GM12878 (cell line): ENCODE results near the gene SPATA32. TPM values are rescaled to one million over a fixed set of nuclear protein-coding genes. Genes with fewer than 3 reads are reported as not detected.

Experiments
- CBFB ChIP-seq: IDR thresholded peaks from 2 replicates; pipeline ENCODE4 v1.6.1; 2016; ENCODE audit warnings: antibody characterized with exemption, low read depth
- CHD1 ChIP-seq: IDR thresholded peaks from 2 replicates; pipeline ENCODE4 v1.6.1; 2012; ENCODE audit warnings: low read depth, low read length, improper control_type of control experiment
- FOS ChIP-seq: IDR thresholded peaks from 3 replicates; pipeline ENCODE4 v1.6.1; 2011; ENCODE audit warnings: borderline replicate concordance; ENCODE audit not compliant: insufficient read length; ENCODE audit errors: extremely low read depth
- FOXM1 ChIP-seq: IDR thresholded peaks from 2 replicates; pipeline ENCODE4 v1.6.1; 2012; ENCODE audit warnings: low read depth, mild to moderate bottlenecking, inconsistent platforms, low read length, moderate library complexity
- GABPA ChIP-seq: IDR thresholded peaks from 2 replicates; pipeline ENCODE4 v1.6.1; 2014; ENCODE audit warnings: antibody characterized with exemption, low read depth, mild to moderate bottlenecking, inconsistent platforms
- HCFC1 ChIP-seq: fragments of 150-350 bp; IDR thresholded peaks from 2 replicates; pipeline ENCODE4 v1.6.1; 2014; ENCODE audit warnings: low read length
- KDM1A ChIP-seq: fragments of 200-600 bp; sonication (generic); IDR thresholded peaks from 2 replicates; pipeline ENCODE4 v1.6.1; 2016; ENCODE audit warnings: borderline replicate concordance
- NR2F1 ChIP-seq: fragments of 450-650 bp; conservative IDR thresholded peaks from 2 replicates; pipeline ENCODE4 v1.6.1; 2017; ENCODE audit warnings: mild to moderate bottlenecking
- POLR2AphosphoS5 ChIP-seq: IDR thresholded peaks from 2 replicates; pipeline ENCODE4 v1.6.1; 2011; ENCODE audit warnings: mild to moderate bottlenecking, low read length, inconsistent platforms
- POU2F2 ChIP-seq: IDR thresholded peaks from 3 replicates; pipeline ENCODE4 v1.6.1; 2011; ENCODE audit warnings: low read depth, mild to moderate bottlenecking, low read length, borderline replicate concordance
- RCOR1 ChIP-seq: conservative IDR thresholded peaks from 2 replicates; pipeline ENCODE4 v1.6.1; 2012; ENCODE audit warnings: low read depth, low read length, improper control_type of control experiment
- SREBF1 ChIP-seq: IDR thresholded peaks from 2 replicates; pipeline ENCODE4 v1.6.1; 2012; ENCODE audit warnings: mild to moderate bottlenecking, low read length
- TAF1 ChIP-seq: IDR thresholded peaks from 2 replicates; pipeline ENCODE4 v1.6.1; 2011; ENCODE audit warnings: mild to moderate bottlenecking, low read depth, low read length, borderline replicate concordance
- TCF7 ChIP-seq: IDR thresholded peaks from 2 replicates; pipeline ENCODE4 v1.6.1; 2014; ENCODE audit warnings: antibody characterized with exemption, borderline replicate concordance
- WRNIP1 ChIP-seq: IDR thresholded peaks from 2 replicates; pipeline ENCODE4 v1.6.1; 2011; ENCODE audit warnings: low read depth, low read length, improper control_type of control experiment, borderline replicate concordance
- YBX1 ChIP-seq: fragments of 450-650 bp; IDR thresholded peaks from 2 replicates; pipeline ENCODE4 v1.6.1; 2016; ENCODE audit warnings: antibody characterized with exemption
- ZNF592 ChIP-seq: fragments of 450-650 bp; IDR thresholded peaks from 2 replicates; pipeline ENCODE4 v1.6.1; 2017; ENCODE audit warnings: mild to moderate bottlenecking, moderate library complexity
- polyA plus RNA-seq, 11 experiments: library from polyadenylated mRNA; depleted of rRNA in 4 of 11; unstranded in 6 of 11; stranded (reverse) in 5 of 11; fragments of >200 nt; fragmentation: Nextera tagmentation in 4 of 11; fragmentation: Illumina TruSeq in 1 of 11; extraction: Ambion mirVana in 4 of 11; extraction: Trizol in 1 of 11; gene quantifications; 1 replicate in 1 of 11; 2 replicates in 10 of 11; pipeline versions ENCODE4 v1.2.1 to v1.2.3, GENCODE V29; 2011 to 2016; ENCODE audit warnings: inconsistent platforms in 2 of 11, missing spikeins in 2 of 11, low read depth in 1 of 11
- total RNA-seq, 4 experiments: library from RNA; depleted of rRNA in 3 of 4; stranded (reverse); fragments of >200 nt in 3 of 4; fragmentation: Illumina TruSeq in 1 of 4; extraction: Trizol in 1 of 4; gene quantifications; 2 replicates each; pipeline versions ENCODE4 v1.2.1 to v1.2.3, GENCODE V29; 2013 to 2021
- TF ChIP-seq, protein P1 (sequence below): fragments of 450-650 bp; conservative IDR thresholded peaks from 2 replicates; pipeline ENCODE4 v1.6.1; 2017; ENCODE audit warnings: mild to moderate bottlenecking, moderate library complexity
- TF ChIP-seq, protein P2 (sequence below): IDR thresholded peaks from 2 replicates; pipeline ENCODE4 v1.6.1; 2012; ENCODE audit warnings: mild to moderate bottlenecking, low read depth, low read length
- TF ChIP-seq, protein P3 (sequence below): IDR thresholded peaks from 2 replicates; pipeline ENCODE4 v1.6.1; 2012; ENCODE audit warnings: low read length, inconsistent platforms

SPATA32 gene
- total and polyA plus RNA-seq, 10 of the 15 experiments (the other 5 are each of a cell fraction or from before 2014, with no cell fraction given) = 0.03 to 0.35 (median 0.11) TPM; not detected in 3

DNA sequence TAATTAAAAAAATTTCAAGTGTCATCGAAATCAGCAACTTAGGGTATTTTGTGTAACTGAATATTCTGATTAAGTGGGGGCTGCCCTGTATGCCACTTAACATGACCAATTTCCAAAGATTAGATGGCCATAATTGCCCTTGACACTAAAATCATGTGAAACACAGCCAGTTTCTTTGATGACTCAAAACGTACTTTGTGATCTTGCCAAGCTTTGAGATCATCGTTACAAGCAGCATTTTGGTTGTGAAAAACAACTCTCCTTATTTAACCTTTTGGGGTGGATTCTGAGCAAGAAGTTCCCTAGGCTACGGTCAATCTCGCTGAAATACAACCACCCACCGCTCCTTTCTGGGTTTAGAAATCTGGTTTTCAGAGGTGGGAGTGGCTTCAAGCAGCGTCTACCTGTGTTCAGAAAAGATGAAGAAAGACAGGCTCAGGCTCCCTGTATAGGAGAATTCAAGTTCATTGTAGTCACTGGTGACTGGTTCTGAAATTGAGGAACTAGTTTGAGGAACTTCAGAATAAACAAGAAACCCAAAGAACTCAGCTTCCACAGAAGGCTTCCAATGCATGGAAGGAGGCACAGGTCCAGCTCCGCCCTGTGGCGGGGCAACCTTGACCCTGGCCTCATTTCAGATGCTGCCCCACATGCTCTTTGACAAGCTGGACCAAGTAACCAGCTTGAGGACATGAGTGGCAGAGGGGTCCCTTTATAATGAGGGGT is 45.6 kb upstream of the SPATA32 start (continued):
- TF ChIP-seq KDM1A (no peak), TCF7 (peak; percentile 77), CHD1 (no peak), ZNF592 (no peak), NR2F1 (peak; percentile 66), RCOR1 (no peak), FOS (no peak), WRNIP1 (no peak), POLR2AphosphoS5 (no peak; the same call in 1 of the 2 replicates), HCFC1 (no peak), GABPA (0 out of 2 replicates have a peak, but pooled peaks have one; percentile 58), SREBF1 (no peak), POU2F2 (no peak), CBFB (no peak), TAF1 (no peak), FOXM1 (peak; percentile 90; the same call in 1 of the 2 replicates), YBX1 (no peak)
- TF ChIP-seq, protein P1, sequence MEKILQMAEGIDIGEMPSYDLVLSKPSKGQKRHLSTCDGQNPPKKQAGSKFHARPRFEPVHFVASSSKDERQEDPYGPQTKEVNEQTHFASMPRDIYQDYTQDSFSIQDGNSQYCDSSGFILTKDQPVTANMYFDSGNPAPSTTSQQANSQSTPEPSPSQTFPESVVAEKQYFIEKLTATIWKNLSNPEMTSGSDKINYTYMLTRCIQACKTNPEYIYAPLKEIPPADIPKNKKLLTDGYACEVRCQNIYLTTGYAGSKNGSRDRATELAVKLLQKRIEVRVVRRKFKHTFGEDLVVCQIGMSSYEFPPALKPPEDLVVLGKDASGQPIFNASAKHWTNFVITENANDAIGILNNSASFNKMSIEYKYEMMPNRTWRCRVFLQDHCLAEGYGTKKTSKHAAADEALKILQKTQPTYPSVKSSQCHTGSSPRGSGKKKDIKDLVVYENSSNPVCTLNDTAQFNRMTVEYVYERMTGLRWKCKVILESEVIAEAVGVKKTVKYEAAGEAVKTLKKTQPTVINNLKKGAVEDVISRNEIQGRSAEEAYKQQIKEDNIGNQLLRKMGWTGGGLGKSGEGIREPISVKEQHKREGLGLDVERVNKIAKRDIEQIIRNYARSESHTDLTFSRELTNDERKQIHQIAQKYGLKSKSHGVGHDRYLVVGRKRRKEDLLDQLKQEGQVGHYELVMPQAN = no peak
- TF ChIP-seq, protein P2, sequence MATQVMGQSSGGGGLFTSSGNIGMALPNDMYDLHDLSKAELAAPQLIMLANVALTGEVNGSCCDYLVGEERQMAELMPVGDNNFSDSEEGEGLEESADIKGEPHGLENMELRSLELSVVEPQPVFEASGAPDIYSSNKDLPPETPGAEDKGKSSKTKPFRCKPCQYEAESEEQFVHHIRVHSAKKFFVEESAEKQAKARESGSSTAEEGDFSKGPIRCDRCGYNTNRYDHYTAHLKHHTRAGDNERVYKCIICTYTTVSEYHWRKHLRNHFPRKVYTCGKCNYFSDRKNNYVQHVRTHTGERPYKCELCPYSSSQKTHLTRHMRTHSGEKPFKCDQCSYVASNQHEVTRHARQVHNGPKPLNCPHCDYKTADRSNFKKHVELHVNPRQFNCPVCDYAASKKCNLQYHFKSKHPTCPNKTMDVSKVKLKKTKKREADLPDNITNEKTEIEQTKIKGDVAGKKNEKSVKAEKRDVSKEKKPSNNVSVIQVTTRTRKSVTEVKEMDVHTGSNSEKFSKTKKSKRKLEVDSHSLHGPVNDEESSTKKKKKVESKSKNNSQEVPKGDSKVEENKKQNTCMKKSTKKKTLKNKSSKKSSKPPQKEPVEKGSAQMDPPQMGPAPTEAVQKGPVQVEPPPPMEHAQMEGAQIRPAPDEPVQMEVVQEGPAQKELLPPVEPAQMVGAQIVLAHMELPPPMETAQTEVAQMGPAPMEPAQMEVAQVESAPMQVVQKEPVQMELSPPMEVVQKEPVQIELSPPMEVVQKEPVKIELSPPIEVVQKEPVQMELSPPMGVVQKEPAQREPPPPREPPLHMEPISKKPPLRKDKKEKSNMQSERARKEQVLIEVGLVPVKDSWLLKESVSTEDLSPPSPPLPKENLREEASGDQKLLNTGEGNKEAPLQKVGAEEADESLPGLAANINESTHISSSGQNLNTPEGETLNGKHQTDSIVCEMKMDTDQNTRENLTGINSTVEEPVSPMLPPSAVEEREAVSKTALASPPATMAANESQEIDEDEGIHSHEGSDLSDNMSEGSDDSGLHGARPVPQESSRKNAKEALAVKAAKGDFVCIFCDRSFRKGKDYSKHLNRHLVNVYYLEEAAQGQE = no peak
- TF ChIP-seq, protein P3, sequence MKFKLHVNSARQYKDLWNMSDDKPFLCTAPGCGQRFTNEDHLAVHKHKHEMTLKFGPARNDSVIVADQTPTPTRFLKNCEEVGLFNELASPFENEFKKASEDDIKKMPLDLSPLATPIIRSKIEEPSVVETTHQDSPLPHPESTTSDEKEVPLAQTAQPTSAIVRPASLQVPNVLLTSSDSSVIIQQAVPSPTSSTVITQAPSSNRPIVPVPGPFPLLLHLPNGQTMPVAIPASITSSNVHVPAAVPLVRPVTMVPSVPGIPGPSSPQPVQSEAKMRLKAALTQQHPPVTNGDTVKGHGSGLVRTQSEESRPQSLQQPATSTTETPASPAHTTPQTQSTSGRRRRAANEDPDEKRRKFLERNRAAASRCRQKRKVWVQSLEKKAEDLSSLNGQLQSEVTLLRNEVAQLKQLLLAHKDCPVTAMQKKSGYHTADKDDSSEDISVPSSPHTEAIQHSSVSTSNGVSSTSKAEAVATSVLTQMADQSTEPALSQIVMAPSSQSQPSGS = peak; percentile 99
